Fibroblast of lung (primary cell): ENCODE results near the gene C1QC. TPM values are rescaled to one million over a fixed set of nuclear protein-coding genes. Genes with fewer than 3 reads are reported as not detected.

Experiments
- DNase-seq, 2 donors: peaks; one replicate each; pipeline versions ENCODE4 v3.0.0 to v3.0.0-alpha.2; 2010; ENCODE audit warnings: low read depth in 2 of 2
- H2AFZ ChIP-seq: 2 replicates; pipeline ENCODE4 v1.5.1; 2012; ENCODE audit warnings: low read length, control low read depth, inconsistent platforms
- H3K27ac ChIP-seq: 2 replicates; pipeline ENCODE4 v1.5.1; 2011; ENCODE audit warnings: low read length, control low read depth; ENCODE audit not compliant: insufficient read depth
- H3K27me3 ChIP-seq: 2 replicates; pipeline ENCODE4 v1.5.1; 2011; ENCODE audit warnings: mild to moderate bottlenecking, low read length; ENCODE audit not compliant: control insufficient read depth, insufficient read depth
- H3K36me3 ChIP-seq: 2 replicates; pipeline ENCODE4 v1.5.1; 2011; ENCODE audit warnings: low read length; ENCODE audit not compliant: control insufficient read depth, insufficient read depth
- H3K4me1 ChIP-seq: 2 replicates; pipeline ENCODE4 v1.5.1; 2011; ENCODE audit warnings: low read length; ENCODE audit not compliant: control insufficient read depth, insufficient read depth; ENCODE audit errors: extremely low read depth
- H3K4me2 ChIP-seq: 2 replicates; pipeline ENCODE4 v1.5.1; 2011; ENCODE audit warnings: low read length, control low read depth; ENCODE audit not compliant: insufficient read depth; ENCODE audit errors: extremely low read depth
- H3K4me3 ChIP-seq, 4 experiments: fragments of 200-600 bp in 1 of 4; sonication (generic) in 1 of 4; replicated peaks in 1 of 4; 2 replicates each; pipeline ENCODE4 v1.5.1; 2011 to 2016; ENCODE audit warnings: low read length in 4 of 4, low read depth in 3 of 4, mild to moderate bottlenecking in 3 of 4, control low read depth in 2 of 4, inconsistent platforms in 1 of 4, mixed read lengths in 1 of 4; ENCODE audit not compliant: insufficient read depth in 1 of 4; ENCODE audit errors: control extremely low read depth in 1 of 4
- H3K79me2 ChIP-seq: 2 replicates; pipeline ENCODE4 v1.5.1; 2012; ENCODE audit warnings: mild to moderate bottlenecking, low read length, inconsistent platforms; ENCODE audit not compliant: control insufficient read depth, insufficient read depth
- H3K9ac ChIP-seq: 2 replicates; pipeline ENCODE4 v1.5.1; 2011; ENCODE audit warnings: mild to moderate bottlenecking, low read length, control low read depth; ENCODE audit not compliant: insufficient read depth
- H3K9me3 ChIP-seq: 2 replicates; pipeline ENCODE4 v1.5.1; 2012; ENCODE audit warnings: low read depth, low read length; ENCODE audit not compliant: control insufficient read depth, insufficient read depth
- H4K20me1 ChIP-seq: 2 replicates; pipeline ENCODE4 v1.5.1; 2011; ENCODE audit warnings: low read length; ENCODE audit not compliant: control insufficient read depth, insufficient read depth; ENCODE audit errors: extremely low read depth
- CTCF ChIP-seq, 2 donors: IDR thresholded peaks in 1 of 2; conservative IDR thresholded peaks in 1 of 2; 1 replicate in 1 of 2; 2 replicates in 1 of 2; pipeline ENCODE4 v1.5.1; 2011 to 2012; ENCODE audit warnings: low read length in 2 of 2, control low read depth in 1 of 2, inconsistent platforms in 1 of 2, low read depth in 1 of 2, mild to moderate bottlenecking in 1 of 2
- EZH2 ChIP-seq: IDR thresholded peaks from 2 replicates; pipeline ENCODE4 v1.5.1; 2012; ENCODE audit warnings: low read length, control low read depth, mild to moderate bottlenecking; ENCODE audit errors: missing control alignments
- polyA plus RNA-seq, 2 donors: library from polyadenylated mRNA; depleted of rRNA in 1 of 2; stranded (reverse) in 1 of 2; unstranded in 1 of 2; fragments of >200 nt; gene quantifications; 2 replicates each; pipeline ENCODE4 v1.2.1, GENCODE V29; 2011 to 2012; ENCODE audit warnings: missing spikeins in 1 of 2
- total RNA-seq: library from RNA; depleted of rRNA; stranded (reverse); fragments of >200 nt; gene quantifications from 2 replicates; pipeline ENCODE4 v1.2.1, GENCODE V29; 2014

C1QC gene
- total and polyA plus RNA-seq, 2 donors (not counting 1 experiment from before 2014, with no cell fraction given) = not detected

GRCh38 chr1:22641247-22641646 is 2.2 kb upstream of the C1QC start:
- no peak overlapping the region for H3K4me2 ChIP-seq
- TF ChIP-seq EZH2 (no peak), CTCF (conservative IDR thresholded peaks at IDR 0.05 in 1 of 2, IDR thresholded peaks at IDR 0.05 in 1 of 2; ENCODE audit: low read depth in 1 of 2, low read length in 2 of 2) (no peak)
- H2AFZ ChIP-seq = no peak overlapping the region
- no peaks in the 10 kb centered on the region for H4K20me1 ChIP-seq
- H3K4me3 ChIP-seq = no peak overlapping the region
- no peaks in the 10 kb centered on the region for H3K27me3 ChIP-seq
- no peaks in the 10 kb centered on the region for H3K4me1 ChIP-seq
- no peak overlapping the region for H3K9ac ChIP-seq
- no peaks in the 10 kb centered on the region for H3K9me3 ChIP-seq
- no peak for DNase-seq
- no peaks in the 10 kb centered on the region for H3K79me2 ChIP-seq
- H3K27ac ChIP-seq = no peak overlapping the region
- no peaks in the 10 kb centered on the region for H3K36me3 ChIP-seq

- Histone ChIP-seq H3K9ac (no peak overlapping the region), H3K79me2 (no peaks in the 10 kb centered on the region), H3K36me3 (no peaks in the 10 kb centered on the region), H3K27me3 (no peaks in the 10 kb centered on the region), H3K4me3 (no peak overlapping the region), H4K20me1 (no peaks in the 10 kb centered on the region), H2AFZ (no peak overlapping the region), H3K27ac (no peak overlapping the region), H3K4me2 (no peak overlapping the region), H3K4me1 (no peaks in the 10 kb centered on the region), H3K9me3 (no peaks in the 10 kb centered on the region)
- TF ChIP-seq EZH2 (no peak), CTCF (conservative IDR thresholded peaks at IDR 0.05 in 1 of 2, IDR thresholded peaks at IDR 0.05 in 1 of 2; ENCODE audit: low read depth in 1 of 2, low read length in 2 of 2) (peak; percentile 78 to 82)
- peak; percentile 23 to 42 for DNase-seq
These were observed 1.4 kb upstream of the C1QC start for GRCh38 chr1:22641906-22642636.

GRCh38 chr1:22643928-22644327 is 495 bp downstream of the C1QC start:
- Histone ChIP-seq H3K79me2 (no peaks in the 10 kb centered on the region), H3K27ac (no peak overlapping the region), H3K4me2 (no peak overlapping the region), H3K9ac (no peak overlapping the region), H2AFZ (no peak overlapping the region), H3K36me3 (no peaks in the 10 kb centered on the region), H3K9me3 (no peaks in the 10 kb centered on the region), H3K27me3 (no peaks in the 10 kb centered on the region), H3K4me1 (no peaks in the 10 kb centered on the region), H4K20me1 (no peaks in the 10 kb centered on the region), H3K4me3 (no peak overlapping the region)
- TF ChIP-seq CTCF (conservative IDR thresholded peaks at IDR 0.05 in 1 of 2, IDR thresholded peaks at IDR 0.05 in 1 of 2; ENCODE audit: low read depth in 1 of 2, low read length in 2 of 2) (no peak), EZH2 (no peak)
- DNase-seq = no peak
